GM12801 (cell line): ENCODE measurements around the gene GGTLC1.

ENCODE experiments used
- TF ChIP-seq, protein P1 (sequence below): IDR thresholded peaks from one replicate; pipeline ENCODE4 v1.5.1; 2011; ENCODE audit warnings: control low read depth; ENCODE audit not compliant: insufficient read length; ENCODE audit errors: extremely low read depth

Gene GGTLC1

DNA sequence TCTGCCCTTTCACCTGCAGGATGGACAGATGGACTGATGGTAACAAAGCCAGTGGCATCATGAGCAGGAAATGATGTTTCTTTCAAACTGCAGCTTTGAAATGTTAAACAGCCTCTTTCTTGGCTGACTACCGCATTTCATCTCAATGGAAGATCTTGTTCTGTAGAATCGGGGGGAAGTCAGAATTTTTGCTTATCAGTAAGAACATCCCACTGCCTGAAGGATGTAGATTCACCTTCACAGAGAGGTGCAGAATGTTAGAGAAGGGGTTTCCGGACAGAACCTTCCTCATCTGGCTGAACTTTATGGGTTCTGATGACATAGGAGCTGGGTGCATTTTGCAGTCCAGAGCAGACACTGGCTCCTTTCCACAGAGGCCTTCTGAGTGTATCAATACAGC is 32.7 kb downstream of the GGTLC1 start:
- TF ChIP-seq, protein P1, sequence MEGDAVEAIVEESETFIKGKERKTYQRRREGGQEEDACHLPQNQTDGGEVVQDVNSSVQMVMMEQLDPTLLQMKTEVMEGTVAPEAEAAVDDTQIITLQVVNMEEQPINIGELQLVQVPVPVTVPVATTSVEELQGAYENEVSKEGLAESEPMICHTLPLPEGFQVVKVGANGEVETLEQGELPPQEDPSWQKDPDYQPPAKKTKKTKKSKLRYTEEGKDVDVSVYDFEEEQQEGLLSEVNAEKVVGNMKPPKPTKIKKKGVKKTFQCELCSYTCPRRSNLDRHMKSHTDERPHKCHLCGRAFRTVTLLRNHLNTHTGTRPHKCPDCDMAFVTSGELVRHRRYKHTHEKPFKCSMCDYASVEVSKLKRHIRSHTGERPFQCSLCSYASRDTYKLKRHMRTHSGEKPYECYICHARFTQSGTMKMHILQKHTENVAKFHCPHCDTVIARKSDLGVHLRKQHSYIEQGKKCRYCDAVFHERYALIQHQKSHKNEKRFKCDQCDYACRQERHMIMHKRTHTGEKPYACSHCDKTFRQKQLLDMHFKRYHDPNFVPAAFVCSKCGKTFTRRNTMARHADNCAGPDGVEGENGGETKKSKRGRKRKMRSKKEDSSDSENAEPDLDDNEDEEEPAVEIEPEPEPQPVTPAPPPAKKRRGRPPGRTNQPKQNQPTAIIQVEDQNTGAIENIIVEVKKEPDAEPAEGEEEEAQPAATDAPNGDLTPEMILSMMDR: no peak

DNA sequence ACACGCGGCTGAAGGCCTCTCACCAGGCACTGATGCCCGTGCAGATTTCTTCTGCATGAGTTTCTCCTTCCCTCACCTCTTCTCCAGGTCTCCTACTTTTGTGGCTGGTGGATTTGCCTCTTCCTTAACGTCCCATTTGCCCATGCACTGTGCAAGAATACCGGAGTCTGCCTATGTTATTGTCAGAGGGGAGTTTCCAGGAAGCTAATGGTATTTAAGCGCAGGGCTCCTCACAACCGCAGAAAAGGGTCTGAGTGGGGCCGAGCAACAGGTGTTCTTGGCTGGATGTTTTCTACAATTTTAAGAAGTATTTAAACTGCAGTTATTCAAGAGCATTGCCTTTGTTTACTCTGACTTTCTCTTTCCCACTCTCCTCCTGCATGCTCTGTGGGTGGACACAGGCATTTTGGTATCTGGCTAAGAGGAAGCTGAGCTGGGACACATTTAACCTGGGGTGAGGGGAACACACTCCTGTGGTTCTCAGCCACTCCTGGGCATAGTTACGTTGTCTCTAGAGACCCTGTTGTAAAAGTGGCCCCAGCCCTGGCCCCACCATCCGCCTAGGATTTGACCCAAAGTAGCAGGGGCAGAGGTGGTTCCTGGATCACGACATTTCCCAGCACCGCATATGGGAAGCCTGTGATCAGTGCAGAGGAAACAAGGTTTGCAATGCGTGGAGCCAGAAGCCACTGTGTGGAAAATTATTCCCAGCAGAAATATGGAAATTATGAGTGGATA is 34.4 kb downstream of the GGTLC1 start:
- TF ChIP-seq, protein P1: no peak

DNA sequence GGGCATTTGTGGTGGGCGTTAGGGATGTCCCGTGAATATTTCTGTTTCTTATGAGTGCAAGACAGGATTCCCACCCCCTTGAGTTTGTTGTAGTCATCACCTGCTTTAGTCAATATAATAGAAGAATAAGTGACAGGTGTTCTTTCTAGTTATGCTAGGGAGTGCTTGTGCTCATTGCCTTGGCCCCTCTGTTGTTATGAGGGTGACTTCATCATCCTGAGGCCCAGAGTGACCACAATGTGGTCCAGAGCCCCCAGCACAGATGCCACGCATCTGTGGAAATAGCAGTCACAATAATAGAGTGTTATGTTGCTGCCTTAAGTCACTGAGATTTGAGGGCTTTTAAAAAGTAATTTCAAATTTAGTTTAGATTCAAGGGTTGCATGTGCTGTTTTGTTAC is 42.4 kb downstream of the GGTLC1 start:
- TF ChIP-seq, protein P1: no peak

DNA sequence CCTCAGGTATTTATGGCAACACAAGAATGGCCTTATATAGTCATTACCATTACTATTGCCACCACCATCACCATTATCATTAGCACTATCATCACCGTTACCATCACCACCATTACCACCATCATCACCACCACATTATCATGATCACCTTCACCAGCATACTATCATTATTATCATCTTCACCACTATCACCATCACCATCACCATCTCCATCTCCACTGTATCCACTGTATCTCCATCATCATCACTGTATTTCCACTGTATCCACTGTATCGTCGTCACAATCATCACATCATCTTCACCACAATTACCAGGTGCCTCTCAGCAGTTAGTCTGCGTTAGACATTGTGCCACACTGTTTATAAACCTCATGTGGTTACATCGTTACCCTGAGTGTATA is 45.3 kb downstream of the GGTLC1 start:
- TF ChIP-seq, protein P1: no peak

DNA sequence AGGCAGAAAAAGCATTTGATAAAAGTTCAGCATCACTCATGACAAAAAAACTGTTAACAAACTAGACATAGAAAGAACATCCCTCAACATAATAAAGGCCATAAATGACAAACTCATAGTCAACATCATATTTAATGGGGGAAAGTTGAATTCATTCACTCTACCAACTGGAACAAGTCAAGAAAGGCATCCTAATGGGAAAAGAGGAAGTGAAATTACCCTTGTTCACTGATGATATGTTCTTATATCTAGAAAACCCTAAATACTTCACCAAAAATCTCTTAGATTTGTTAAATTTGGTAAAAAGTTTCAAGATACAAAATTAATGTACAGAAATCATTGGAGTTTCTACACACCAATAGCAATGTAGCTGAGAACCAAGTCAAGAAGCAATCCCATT is 48.9 kb downstream of the GGTLC1 start:
- TF ChIP-seq, protein P1: no peak

DNA sequence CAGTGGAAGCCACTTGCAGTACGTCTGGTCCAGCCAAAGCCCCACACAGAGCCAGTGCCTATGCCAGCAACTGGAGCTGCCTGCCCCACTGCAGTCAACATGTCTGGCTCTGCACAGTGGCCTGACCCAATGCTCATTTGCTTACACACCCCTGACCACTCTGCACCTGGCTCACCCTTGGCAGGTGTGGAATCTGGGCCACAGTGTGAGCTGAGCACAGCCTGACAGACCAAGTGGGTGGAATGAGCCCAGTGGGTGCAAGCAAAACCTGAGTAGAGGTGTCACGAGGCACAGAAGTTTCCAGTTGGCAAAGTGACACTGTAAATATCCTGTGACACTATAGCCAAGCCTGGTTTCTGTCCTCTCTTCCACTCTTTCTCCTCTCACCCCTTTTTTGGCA is 49.5 kb downstream of the GGTLC1 start:
- TF ChIP-seq, protein P1: no peak

DNA sequence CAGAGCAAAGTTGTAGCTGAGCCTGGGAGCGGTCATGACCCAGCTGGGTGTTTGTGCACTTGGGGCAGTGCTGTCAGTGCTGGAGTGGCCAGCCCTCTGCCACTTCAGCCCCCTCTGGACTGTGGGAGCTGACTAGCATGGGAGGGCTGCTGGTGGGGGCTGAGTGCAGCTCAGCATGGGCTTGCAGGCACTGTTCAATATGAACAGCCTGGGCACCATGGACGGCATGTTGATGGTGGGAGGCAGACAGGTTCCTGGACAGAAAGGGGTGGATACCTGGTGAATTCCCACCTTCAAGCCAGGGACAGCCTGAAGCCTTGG is 50.5 kb downstream of the GGTLC1 start:
- TF ChIP-seq, protein P1: no peak
